Neural progenitor cell (in vitro differentiated cells): ENCODE measurements around the gene DUSP8.

Source experiments
- EZH2 ChIP-seq: fragments of 200-600 bp; sonication (generic); IDR thresholded peaks from 2 replicates; pipeline ENCODE4 v1.6.1; 2017; ENCODE audit warnings: antibody characterized with exemption, mild to moderate bottlenecking, moderate library complexity
- EZH2phosphoT487 ChIP-seq: fragments of 200-600 bp; sonication (generic); IDR thresholded peaks from 2 replicates; pipeline ENCODE4 v1.6.1; 2017; ENCODE audit warnings: antibody characterized with exemption
- TF ChIP-seq, protein P1 (sequence below): fragments of 200-600 bp; sonication (generic); IDR thresholded peaks from 2 replicates; pipeline ENCODE4 v1.5.1; 2017; ENCODE audit warnings: antibody characterized with exemption, mild to moderate bottlenecking

GRCh38 chr11:1597331-1597993 is 25.4 kb upstream of the DUSP8 start:
- TF ChIP-seq, protein P1, sequence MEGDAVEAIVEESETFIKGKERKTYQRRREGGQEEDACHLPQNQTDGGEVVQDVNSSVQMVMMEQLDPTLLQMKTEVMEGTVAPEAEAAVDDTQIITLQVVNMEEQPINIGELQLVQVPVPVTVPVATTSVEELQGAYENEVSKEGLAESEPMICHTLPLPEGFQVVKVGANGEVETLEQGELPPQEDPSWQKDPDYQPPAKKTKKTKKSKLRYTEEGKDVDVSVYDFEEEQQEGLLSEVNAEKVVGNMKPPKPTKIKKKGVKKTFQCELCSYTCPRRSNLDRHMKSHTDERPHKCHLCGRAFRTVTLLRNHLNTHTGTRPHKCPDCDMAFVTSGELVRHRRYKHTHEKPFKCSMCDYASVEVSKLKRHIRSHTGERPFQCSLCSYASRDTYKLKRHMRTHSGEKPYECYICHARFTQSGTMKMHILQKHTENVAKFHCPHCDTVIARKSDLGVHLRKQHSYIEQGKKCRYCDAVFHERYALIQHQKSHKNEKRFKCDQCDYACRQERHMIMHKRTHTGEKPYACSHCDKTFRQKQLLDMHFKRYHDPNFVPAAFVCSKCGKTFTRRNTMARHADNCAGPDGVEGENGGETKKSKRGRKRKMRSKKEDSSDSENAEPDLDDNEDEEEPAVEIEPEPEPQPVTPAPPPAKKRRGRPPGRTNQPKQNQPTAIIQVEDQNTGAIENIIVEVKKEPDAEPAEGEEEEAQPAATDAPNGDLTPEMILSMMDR = no peak
- TF ChIP-seq EZH2 = no peak
- TF ChIP-seq EZH2phosphoT487 = no peak
